Activated CD8-positive, alpha-beta memory T cell treated with anti-CD3 and anti-CD28 coated beads for 4 hours (primary cell): ENCODE measurements around the gene CROCC.

Experiments
- DNase-seq, 2 donors: peaks; one replicate each; pipeline ENCODE4 v3.0.0-alpha.2; 2020; ENCODE audit warnings: low read depth in 2 of 2

Gene CROCC

GRCh38 chr1:16984717-16985116, 63.0 kb downstream of the CROCC start:
- no peak for DNase-seq

- DNase-seq, result no peak
Observed at GRCh38 chr1:16986113-16986512, 64.4 kb downstream of the CROCC start.

- no peak for DNase-seq
Observed at GRCh38 chr1:16986560-16986959, 64.8 kb downstream of the CROCC start.

- DNase-seq, result no peak
Observed at GRCh38 chr1:16986962-16987361, 65.2 kb downstream of the CROCC start.

- DNase-seq, result no peak
Observed at GRCh38 chr1:16988210-16988609, 66.5 kb downstream of the CROCC start.

GRCh38 chr1:16989676-16990391, 68.1 kb downstream of the CROCC start:
- no peak for DNase-seq

GRCh38 chr1:16991571-16991970, 69.8 kb downstream of the CROCC start:
- no peak for DNase-seq

- no peak for DNase-seq
Observed at GRCh38 chr1:16992102-16992501, 70.4 kb downstream of the CROCC start.

GRCh38 chr1:16992675-16993074, 70.9 kb downstream of the CROCC start:
- no peak for DNase-seq

- DNase-seq, result no peak
Observed at GRCh38 chr1:16993521-16994038, 71.8 kb downstream of the CROCC start.

GRCh38 chr1:16996845-16997244, 75.1 kb downstream of the CROCC start:
- DNase-seq, result no peak

GRCh38 chr1:16998589-16998988, 76.9 kb downstream of the CROCC start:
- DNase-seq, result no peak

GRCh38 chr1:16999863-17000262, 78.1 kb downstream of the CROCC start:
- DNase-seq, result no peak

GRCh38 chr1:17001760-17002523, 80.2 kb downstream of the CROCC start:
- DNase-seq, result no peak

- DNase-seq, result no peak
Observed at GRCh38 chr1:17002524-17002902, 80.8 kb downstream of the CROCC start.

- DNase-seq, result no peak
Observed at GRCh38 chr1:17004466-17005364, 83.0 kb downstream of the CROCC start.

GRCh38 chr1:17005365-17005740, 83.6 kb downstream of the CROCC start:
- no peak for DNase-seq

GRCh38 chr1:17007121-17007520, 85.4 kb downstream of the CROCC start:
- DNase-seq, result no peak

GRCh38 chr1:17008208-17008855, 86.6 kb downstream of the CROCC start:
- no peak for DNase-seq

GRCh38 chr1:17009706-17010105, 88.0 kb downstream of the CROCC start:
- DNase-seq, result no peak

GRCh38 chr1:17011092-17011438, 89.3 kb downstream of the CROCC start:
- DNase-seq, result no peak
